Activated CD4-positive, alpha-beta T cell treated with anti-CD3 and anti-CD28 coated beads for 48 hours (primary cell): ENCODE results near the gene LSM3.
A peak's percentile ranks its signal among the peaks of the same experiment; 100 is the strongest.

Experiments used
- DNase-seq: peaks from one replicate; pipeline ENCODE4 v3.0.0-alpha.2; 2020

Gene LSM3

GRCh38 chr3:14201940-14202684, 23.5 kb downstream of the LSM3 start:
- DNase-seq = no peak

- DNase-seq = no peak
Measured at GRCh38 chr3:14202874-14203520, 24.4 kb downstream of the LSM3 start.

- DNase-seq = peak; percentile 43
Measured at GRCh38 chr3:14203521-14204079, 25.0 kb downstream of the LSM3 start.

GRCh38 chr3:14204515-14205284, 26.1 kb downstream of the LSM3 start:
- no peak for DNase-seq

GRCh38 chr3:14206548-14207177, 28.0 kb downstream of the LSM3 start:
- no peak for DNase-seq

GRCh38 chr3:14208168-14208567, 29.6 kb downstream of the LSM3 start:
- DNase-seq = no peak

- DNase-seq = no peak
Measured at GRCh38 chr3:14208977-14209394, 30.4 kb downstream of the LSM3 start.

GRCh38 chr3:14209581-14210289, 31.1 kb downstream of the LSM3 start:
- DNase-seq = no peak

GRCh38 chr3:14210290-14210688, 31.7 kb downstream of the LSM3 start:
- DNase-seq = no peak

- DNase-seq = no peak
Measured at GRCh38 chr3:14210843-14211594, 32.4 kb downstream of the LSM3 start.

GRCh38 chr3:14211621-14212020, 33.0 kb downstream of the LSM3 start:
- DNase-seq = no peak

GRCh38 chr3:14212032-14212431, 33.4 kb downstream of the LSM3 start:
- no peak for DNase-seq

GRCh38 chr3:14213066-14213774, 34.6 kb downstream of the LSM3 start:
- no peak for DNase-seq

- no peak for DNase-seq
Measured at GRCh38 chr3:14214764-14215163, 36.1 kb downstream of the LSM3 start.

GRCh38 chr3:14216257-14217048, 37.8 kb downstream of the LSM3 start:
- DNase-seq = peak; percentile 58

GRCh38 chr3:14218355-14218754, 39.7 kb downstream of the LSM3 start:
- DNase-seq = no peak

GRCh38 chr3:14220933-14221332, 42.3 kb downstream of the LSM3 start:
- DNase-seq = no peak

- DNase-seq = no peak
Measured at GRCh38 chr3:14221902-14222301, 43.3 kb downstream of the LSM3 start.

GRCh38 chr3:14222457-14222856, 43.8 kb downstream of the LSM3 start:
- DNase-seq = no peak
